Measurements from ENCODE around the gene EMP2. TPM values are rescaled to one million over a fixed set of nuclear protein-coding genes. Genes with fewer than 3 reads are reported as not detected.
"Not testable (repeated sequence)": the region's sequence is repeated elsewhere in the genome, so short reads cannot be mapped to it uniquely, and the experiment has no call there.

Gene EMP2
- polyA plus RNA-seq, 4 donors = 2.2 to 46.9 (median 8.6) TPM

DNA sequence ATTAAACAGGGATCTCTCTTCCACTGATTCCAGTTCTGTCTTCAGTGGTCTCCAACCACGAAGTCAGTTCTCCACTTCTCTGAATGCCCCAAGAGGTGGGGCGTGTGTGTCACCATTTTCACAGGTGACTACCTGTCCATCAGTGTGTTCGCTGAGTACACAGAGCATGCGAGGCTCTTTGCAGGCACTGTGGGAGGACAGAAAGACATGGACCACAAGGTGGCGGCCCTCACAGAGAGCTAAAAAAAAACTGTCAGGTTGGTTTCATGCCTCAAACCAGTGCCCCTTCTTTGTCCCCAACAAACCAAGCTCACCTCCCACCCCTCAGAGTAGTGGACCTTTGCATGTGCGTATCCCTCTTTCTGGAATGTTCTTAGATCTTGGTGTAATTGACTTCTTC, 13.8 kb downstream of the EMP2 start:
- H3K36me3 ChIP-seq (ENCODE audit: control insufficient read depth in 3 of 3, insufficient read depth in 2 of 3, low read depth in 1 of 3, low read length in 3 of 3) = peaks cover 0 to 2% (median 0%) of the 10 kb centered on the region in 3 donors
- no peaks in the 10 kb centered on the region for H3K4me1 ChIP-seq (ENCODE audit: control insufficient read depth in 3 of 3, insufficient read depth in 2 of 3, low read depth in 1 of 3, low read length in 2 of 3)
- peaks cover 0 to 15% of the 10 kb centered on the region in 2 donors for H3K9me3 ChIP-seq (ENCODE audit: control insufficient read depth in 2 of 2, insufficient read depth in 1 of 2, low read depth in 1 of 2, low read length in 1 of 2)
- no peak overlapping the region for H3K27ac ChIP-seq (ENCODE audit: low read depth in 1 of 3, low read length in 2 of 3)
- FAIRE-seq = no peak
- WGBS, 3 donors = 81 to 85% (median 84%) methylated on average over 6 of the region's 6 CpGs
- no peak for DNase-seq
- H3K27me3 ChIP-seq (ENCODE audit: control insufficient read depth in 3 of 3, insufficient read depth in 3 of 3, low read length in 3 of 3) = no peaks in the 10 kb centered on the region
- H3K4me3 ChIP-seq (ENCODE audit: low read depth in 1 of 3, low read length in 3 of 3) = no peak overlapping the region

DNA sequence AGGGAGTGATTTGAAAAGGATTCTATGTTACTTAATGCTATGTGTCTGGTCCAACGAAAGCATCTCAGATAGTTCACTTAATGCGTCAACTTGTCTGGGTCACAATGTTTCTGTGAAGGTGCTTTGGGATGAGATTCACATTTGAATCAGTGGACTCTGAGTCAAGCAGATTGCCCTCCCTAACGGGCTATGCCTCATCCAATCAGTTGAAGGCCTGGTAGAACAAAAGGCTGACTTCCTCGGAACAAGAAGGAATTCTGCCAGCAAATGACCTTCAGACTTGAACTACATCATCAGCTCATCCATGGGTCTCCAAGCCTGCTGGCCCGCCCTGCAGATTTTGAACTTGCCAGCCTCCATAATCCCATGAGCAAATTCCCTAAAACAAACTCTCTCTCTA, 15.2 kb downstream of the EMP2 start:
- H3K27ac ChIP-seq (ENCODE audit: low read depth in 1 of 3, low read length in 2 of 3) = no peak overlapping the region
- 72 to 82% (median 77%) methylated on average over 5 of the region's 5 CpGs for WGBS, 3 donors
- DNase-seq (no peak), FAIRE-seq (no peak)
- no peaks in the 10 kb centered on the region for H3K27me3 ChIP-seq (ENCODE audit: control insufficient read depth in 3 of 3, insufficient read depth in 3 of 3, low read length in 3 of 3)
- peaks cover 0 to 15% of the 10 kb centered on the region in 2 donors for H3K9me3 ChIP-seq (ENCODE audit: control insufficient read depth in 2 of 2, insufficient read depth in 1 of 2, low read depth in 1 of 2, low read length in 1 of 2)
- no peaks in the 10 kb centered on the region for H3K36me3 ChIP-seq (ENCODE audit: control insufficient read depth in 3 of 3, insufficient read depth in 2 of 3, low read depth in 1 of 3, low read length in 3 of 3)
- H3K4me1 ChIP-seq (ENCODE audit: control insufficient read depth in 3 of 3, insufficient read depth in 2 of 3, low read depth in 1 of 3, low read length in 2 of 3) = no peaks in the 10 kb centered on the region
- no peak overlapping the region for H3K4me3 ChIP-seq (ENCODE audit: low read depth in 1 of 3, low read length in 3 of 3)

DNA sequence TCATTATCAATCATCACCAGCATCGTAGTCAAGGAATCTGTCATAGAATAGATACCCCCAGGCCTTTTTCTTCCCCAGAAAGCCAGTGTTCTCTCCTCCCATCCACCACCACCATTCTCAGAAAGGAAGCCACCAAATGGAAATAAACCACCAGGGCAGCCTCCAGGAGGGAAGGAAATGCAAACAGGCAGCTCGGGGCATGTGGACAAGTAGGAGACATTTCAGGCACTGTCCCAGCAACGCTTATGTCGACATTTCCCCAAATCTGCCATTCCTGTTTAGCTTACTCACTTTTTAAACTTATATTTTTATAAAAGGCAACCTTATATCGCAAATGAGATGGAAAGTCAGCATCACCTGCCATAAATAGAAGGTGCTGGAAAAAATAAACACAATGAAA, 15.8 kb downstream of the EMP2 start:
- Histone ChIP-seq H3K36me3 (ENCODE audit: control insufficient read depth in 3 of 3, insufficient read depth in 2 of 3, low read depth in 1 of 3, low read length in 3 of 3) (no peaks in the 10 kb centered on the region), H3K4me3 (ENCODE audit: low read depth in 1 of 3, low read length in 3 of 3) (no peak overlapping the region), H3K4me1 (ENCODE audit: control insufficient read depth in 3 of 3, insufficient read depth in 2 of 3, low read depth in 1 of 3, low read length in 2 of 3) (no peaks in the 10 kb centered on the region), H3K27ac (ENCODE audit: low read depth in 1 of 3, low read length in 2 of 3) (no peak overlapping the region), H3K27me3 (ENCODE audit: control insufficient read depth in 3 of 3, insufficient read depth in 3 of 3, low read length in 3 of 3) (no peaks in the 10 kb centered on the region), H3K9me3 (ENCODE audit: control insufficient read depth in 2 of 2, insufficient read depth in 1 of 2, low read depth in 1 of 2, low read length in 1 of 2) (peaks cover 0 to 15% of the 10 kb centered on the region in 2 donors)
- FAIRE-seq (no peak), DNase-seq (no peak)
- 66 to 91% (median 77%) methylated on average over 5 of the region's 5 CpGs for WGBS, 3 donors

DNA sequence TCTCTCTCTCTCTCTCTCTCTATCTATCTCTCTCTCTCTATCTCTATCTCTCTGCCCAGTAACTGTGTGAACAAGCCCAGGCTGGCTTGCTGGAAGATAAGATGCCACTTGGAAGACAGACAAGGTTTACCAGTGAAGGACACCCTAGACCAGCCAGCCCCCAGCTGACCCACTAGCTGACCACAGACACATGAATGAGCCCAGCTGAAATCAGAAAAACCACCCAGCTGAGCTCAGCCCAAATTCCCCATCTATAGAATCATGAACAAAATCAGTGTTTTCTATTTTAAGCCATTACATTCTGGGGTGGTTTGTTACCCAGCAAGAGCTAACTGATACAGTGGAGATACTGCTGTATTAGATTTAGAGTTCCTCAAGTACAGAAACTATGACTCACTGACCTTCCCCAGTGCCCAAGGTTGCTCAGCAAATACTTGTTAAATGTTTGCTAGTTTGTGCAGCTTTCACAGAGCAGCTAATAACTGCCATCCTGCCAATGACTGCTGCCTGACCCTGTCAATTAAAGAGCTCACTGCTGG, 18.0 kb downstream of the EMP2 start:
- H3K27me3 ChIP-seq (ENCODE audit: control insufficient read depth in 3 of 3, insufficient read depth in 3 of 3, low read length in 3 of 3) = no peaks in the 10 kb centered on the region
- no peak overlapping the region for H3K27ac ChIP-seq (ENCODE audit: low read depth in 1 of 3, low read length in 2 of 3)
- FAIRE-seq (no peak), DNase-seq (no peak)
- peaks cover 0 to 15% of the 10 kb centered on the region in 2 donors for H3K9me3 ChIP-seq (ENCODE audit: control insufficient read depth in 2 of 2, insufficient read depth in 1 of 2, low read depth in 1 of 2, low read length in 1 of 2)
- H3K36me3 ChIP-seq (ENCODE audit: control insufficient read depth in 3 of 3, insufficient read depth in 2 of 3, low read depth in 1 of 3, low read length in 3 of 3) = no peaks in the 10 kb centered on the region
- H3K4me1 ChIP-seq (ENCODE audit: control insufficient read depth in 3 of 3, insufficient read depth in 2 of 3, low read depth in 1 of 3, low read length in 2 of 3) = no peaks in the 10 kb centered on the region
- no peak overlapping the region for H3K4me3 ChIP-seq (ENCODE audit: low read depth in 1 of 3, low read length in 3 of 3)

DNA sequence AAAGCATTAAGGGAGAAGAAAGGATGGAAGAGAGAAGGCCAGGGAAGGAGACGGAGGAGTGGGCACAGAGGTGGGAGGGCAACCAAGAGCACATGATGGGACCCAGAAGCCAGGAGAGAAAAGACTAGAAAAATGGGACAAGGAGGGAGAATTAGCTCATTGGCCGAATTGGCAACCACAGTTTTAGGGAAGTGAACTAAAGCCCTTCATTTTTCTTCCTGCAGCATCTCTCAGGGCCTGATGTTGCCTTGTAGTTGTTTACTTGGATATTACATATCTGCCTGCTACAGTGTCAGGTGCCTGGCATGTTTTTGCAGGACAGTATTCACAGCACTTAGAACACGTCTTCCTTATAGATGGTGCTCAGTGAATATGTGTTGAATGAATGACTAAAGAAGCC, 19.0 kb downstream of the EMP2 start:
- Histone ChIP-seq H3K9me3 (ENCODE audit: control insufficient read depth in 2 of 2, insufficient read depth in 1 of 2, low read depth in 1 of 2, low read length in 1 of 2) (peaks cover 0 to 15% of the 10 kb centered on the region in 2 donors), H3K4me3 (ENCODE audit: low read depth in 1 of 3, low read length in 3 of 3) (no peak overlapping the region), H3K27me3 (ENCODE audit: control insufficient read depth in 3 of 3, insufficient read depth in 3 of 3, low read length in 3 of 3) (no peaks in the 10 kb centered on the region), H3K36me3 (ENCODE audit: control insufficient read depth in 3 of 3, insufficient read depth in 2 of 3, low read depth in 1 of 3, low read length in 3 of 3) (no peaks in the 10 kb centered on the region), H3K4me1 (ENCODE audit: control insufficient read depth in 3 of 3, insufficient read depth in 2 of 3, low read depth in 1 of 3, low read length in 2 of 3) (no peaks in the 10 kb centered on the region), H3K27ac (ENCODE audit: low read depth in 1 of 3, low read length in 2 of 3) (no peak overlapping the region)
- DNase-seq = no peak
- no peak for FAIRE-seq
- 78 to 91% (median 79%) methylated on average over 3 of the region's 3 CpGs for WGBS, 3 donors

DNA sequence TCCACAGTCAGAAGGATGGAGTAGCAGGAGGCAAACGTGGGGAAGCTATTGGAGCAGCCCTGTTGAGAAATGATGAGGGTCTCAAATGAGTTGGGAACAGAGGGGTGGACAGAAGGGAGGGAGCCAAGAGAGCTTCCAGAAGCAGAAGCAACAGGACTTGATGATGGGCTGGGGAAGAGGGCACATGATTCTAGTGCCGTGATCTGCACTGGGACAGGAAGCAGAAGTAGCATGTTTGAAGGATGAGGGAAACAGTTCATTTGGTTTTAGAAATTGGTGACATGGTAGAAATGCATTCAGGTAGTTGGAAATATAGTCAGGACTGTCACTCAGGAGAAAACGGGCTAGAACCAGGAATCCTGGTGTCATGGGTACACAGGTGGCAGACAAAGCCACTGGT, 19.4 kb downstream of the EMP2 start:
- Histone ChIP-seq H3K9me3 (ENCODE audit: control insufficient read depth in 2 of 2, insufficient read depth in 1 of 2, low read depth in 1 of 2, low read length in 1 of 2) (peaks cover 0 to 15% of the 10 kb centered on the region in 2 donors), H3K36me3 (ENCODE audit: control insufficient read depth in 3 of 3, insufficient read depth in 2 of 3, low read depth in 1 of 3, low read length in 3 of 3) (no peaks in the 10 kb centered on the region), H3K4me1 (ENCODE audit: control insufficient read depth in 3 of 3, insufficient read depth in 2 of 3, low read depth in 1 of 3, low read length in 2 of 3) (no peaks in the 10 kb centered on the region), H3K4me3 (ENCODE audit: low read depth in 1 of 3, low read length in 3 of 3) (no peak overlapping the region), H3K27ac (ENCODE audit: low read depth in 1 of 3, low read length in 2 of 3) (no peak overlapping the region), H3K27me3 (ENCODE audit: control insufficient read depth in 3 of 3, insufficient read depth in 3 of 3, low read length in 3 of 3) (no peaks in the 10 kb centered on the region)
- DNase-seq = no peak
- 73 to 76% (median 75%) methylated on average over 3 of the region's 3 CpGs for WGBS, 3 donors
- no peak for FAIRE-seq

DNA sequence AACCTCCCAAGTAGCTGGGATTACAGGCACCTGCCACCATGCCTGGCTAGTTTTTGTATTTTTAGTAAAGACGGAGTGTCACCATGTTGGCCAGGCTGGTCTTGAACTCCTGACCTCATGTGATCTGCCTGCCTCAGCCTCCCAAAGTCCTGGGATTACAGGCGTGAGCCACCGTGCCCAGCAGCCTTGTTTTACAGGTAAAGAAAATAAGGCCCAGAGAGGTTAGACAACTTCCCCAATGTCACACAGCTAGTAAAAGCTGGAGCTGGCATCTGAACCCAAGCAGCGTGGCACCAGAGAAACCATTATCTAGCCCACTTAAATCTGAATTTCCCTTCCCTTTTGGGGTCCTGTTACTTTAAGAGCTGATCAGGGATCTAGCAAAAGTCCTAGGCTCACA, 20.6 kb downstream of the EMP2 start:
- not testable (repeated sequence) for H3K27ac ChIP-seq (ENCODE audit: low read depth in 1 of 3, low read length in 2 of 3); H3K4me3 ChIP-seq (ENCODE audit: low read depth in 1 of 3, low read length in 3 of 3); FAIRE-seq; H3K4me1 ChIP-seq (ENCODE audit: control insufficient read depth in 3 of 3, insufficient read depth in 2 of 3, low read depth in 1 of 3, low read length in 2 of 3); DNase-seq; H3K27me3 ChIP-seq (ENCODE audit: control insufficient read depth in 3 of 3, insufficient read depth in 3 of 3, low read length in 3 of 3); H3K36me3 ChIP-seq (ENCODE audit: control insufficient read depth in 3 of 3, insufficient read depth in 2 of 3, low read depth in 1 of 3, low read length in 3 of 3)
- WGBS, 3 donors = 88 to 94% (median 89%) methylated on average over 4 of the region's 4 CpGs
- H3K9me3 ChIP-seq (ENCODE audit: control insufficient read depth in 2 of 2, insufficient read depth in 1 of 2, low read depth in 1 of 2, low read length in 1 of 2) = peaks cover 0 to 15% of the 10 kb centered on the region in 2 donors

DNA sequence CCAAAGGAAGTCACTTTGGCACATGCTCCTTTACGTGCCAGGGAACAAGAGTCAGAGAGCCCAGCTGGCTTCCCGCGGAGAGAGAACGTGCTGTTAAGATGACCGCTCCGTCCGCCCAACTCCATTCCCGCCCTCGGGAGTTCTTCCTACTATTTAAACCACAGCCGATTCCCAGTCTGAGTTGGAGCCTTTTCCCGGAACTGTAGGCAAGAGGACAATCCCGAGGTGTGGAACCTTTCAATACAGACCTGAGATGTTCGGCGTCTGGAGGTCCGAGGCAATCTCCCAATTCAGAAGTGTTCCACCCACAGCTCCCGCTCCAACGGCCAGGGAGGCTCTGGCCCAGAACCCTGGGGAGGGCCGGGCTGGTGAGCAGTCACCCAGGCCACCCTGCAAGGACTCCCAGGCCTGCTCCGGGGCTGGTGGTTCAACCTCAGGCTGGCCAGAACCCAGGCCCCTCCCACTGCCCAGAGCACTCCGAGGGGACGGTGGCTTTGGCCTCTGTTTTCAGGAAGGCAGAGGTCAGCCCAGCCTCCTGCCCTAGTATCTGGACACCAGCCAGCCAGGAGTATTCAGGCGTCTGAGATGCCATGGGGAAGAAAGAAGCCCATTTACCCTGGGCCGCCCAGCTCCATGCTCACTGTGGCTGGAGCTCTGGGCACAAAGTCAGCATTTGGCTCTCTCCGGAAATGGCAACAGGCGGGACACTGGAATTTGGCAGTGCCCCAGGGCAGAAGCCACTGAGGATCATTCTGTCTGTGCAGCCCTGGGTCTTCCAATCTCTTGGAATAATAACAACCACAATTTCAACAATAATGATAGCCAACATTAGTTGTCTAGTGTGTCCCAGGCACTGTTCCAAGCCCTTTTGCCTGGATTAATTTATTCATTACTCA, 21.4 kb downstream of the EMP2 start:
- Histone ChIP-seq H3K27ac (ENCODE audit: low read depth in 1 of 3, low read length in 2 of 3) (peak overlapping the region in 1 of 3 donors; percentile 85), H3K27me3 (ENCODE audit: control insufficient read depth in 3 of 3, insufficient read depth in 3 of 3, low read length in 3 of 3) (no peaks in the 10 kb centered on the region), H3K4me1 (ENCODE audit: control insufficient read depth in 3 of 3, insufficient read depth in 2 of 3, low read depth in 1 of 3, low read length in 2 of 3) (no peaks in the 10 kb centered on the region), H3K9me3 (ENCODE audit: control insufficient read depth in 2 of 2, insufficient read depth in 1 of 2, low read depth in 1 of 2, low read length in 1 of 2) (peaks cover 0 to 15% of the 10 kb centered on the region in 2 donors), H3K36me3 (ENCODE audit: control insufficient read depth in 3 of 3, insufficient read depth in 2 of 3, low read depth in 1 of 3, low read length in 3 of 3) (no peaks in the 10 kb centered on the region), H3K4me3 (ENCODE audit: low read depth in 1 of 3, low read length in 3 of 3) (no peak overlapping the region)
- DNase-seq (no peak), FAIRE-seq (no peak)
- WGBS, 3 donors = 57 to 88% (median 78%) methylated on average over 25 of the region's 25 CpGs

All from small intestine (tissue), 7 donors.